Upper lobe of left lung (tissue), 6 donors: ENCODE measurements around the gene SORBS1. TPM values are rescaled to one million over a fixed set of nuclear protein-coding genes. Genes with fewer than 3 reads are reported as not detected.
A peak's percentile ranks its signal among the peaks of the same experiment; 100 is the strongest.

Experiments used
- ATAC-seq, 2 donors: fragments of 200-7000 bp; cut with Tn5 transposase; one replicate each; pipeline ENCODE4 v1.9.1; 2022; ENCODE audit warnings: mild to moderate bottlenecking in 2 of 2, moderate library complexity in 2 of 2; ENCODE audit not compliant: low FRiP score in 2 of 2
- DNase-seq, 2 donors: peaks; one replicate each; pipeline ENCODE4 v3.0.0-alpha.2; 2019 to 2020
- H3K27ac ChIP-seq, 4 donors: fragments of 200-600 bp; sonication (generic); one replicate each; pipeline ENCODE4 v1.5.1; 2016 to 2019
- H3K27me3 ChIP-seq, 4 donors: fragments of 200-600 bp; sonication (generic); one replicate each; pipeline ENCODE4 v1.5.1; 2017 to 2019
- H3K36me3 ChIP-seq, 4 donors: fragments of 200-600 bp; sonication (generic); one replicate each; pipeline ENCODE4 v1.5.1; 2016 to 2019
- H3K4me1 ChIP-seq, 4 donors: fragments of 200-600 bp; sonication (generic); one replicate each; pipeline ENCODE4 v1.5.1; 2018 to 2019
- H3K4me3 ChIP-seq, 4 donors: fragments of 200-600 bp; sonication (generic); one replicate each; pipeline ENCODE4 v1.5.1; 2017 to 2019; ENCODE audit warnings: mild to moderate bottlenecking in 2 of 4, moderate library complexity in 1 of 4
- H3K9me3 ChIP-seq, 4 donors: fragments of 200-600 bp; sonication (generic); one replicate each; pipeline ENCODE4 v1.5.1; 2018 to 2019
- CTCF ChIP-seq, 6 experiments: fragments of 450-650 bp in 4 of 6; fragments of 200-600 bp in 2 of 6; sonication (generic) in 2 of 6; IDR thresholded peaks; one replicate each; pipeline ENCODE4 v1.5.1; 2016 to 2019; ENCODE audit warnings: antibody characterized with exemption in 6 of 6
- EP300 ChIP-seq, 4 donors: sonication (generic); formaldehyde crosslinking; IDR thresholded peaks; one replicate each; pipeline ENCODE4 v1.5.1; 2017; ENCODE audit warnings: antibody characterized with exemption in 4 of 4, control low read depth in 2 of 4
- POLR2A ChIP-seq, 4 donors: fragments of 450-650 bp; IDR thresholded peaks; one replicate each; pipeline ENCODE4 v1.5.1; 2016 to 2017; ENCODE audit warnings: antibody characterized with exemption in 4 of 4, mild to moderate bottlenecking in 2 of 4
- POLR2AphosphoS5 ChIP-seq, 2 donors: sonication (generic); formaldehyde crosslinking; IDR thresholded peaks; one replicate each; pipeline ENCODE4 v1.5.1; 2017; ENCODE audit warnings: antibody characterized with exemption in 2 of 2
- WGBS, 2 donors: methylation state at CpG; one replicate each; pipeline ENCODE4 v1.1.5; 2017 to 2018; 5-methylcytosine and 5-hydroxymethylcytosine counted together
- total RNA-seq, 6 donors: library from RNA; depleted of rRNA in 4 of 6; stranded (reverse); fragments of >200 nt in 4 of 6; gene quantifications; one replicate each; pipeline versions ENCODE4 v1.1.0 to v1.2.1, GENCODE V29; 2016 to 2021
- donor health status: DM: no; HTN: no; CAD: no; lungs with moderate emphysema.
- donor health status: DM: no; HTN: yes; CAD: no; lungs with severe emphysema.

The SORBS1 gene
- total RNA-seq, 6 donors from 2014 or later, result 45.8 to 116 (median 71.7) TPM

GRCh38 chr10:95305606-95306317 lies 255.4 kb downstream of the SORBS1 start:
- 43 to 56% methylated on average over 10 of the region's 10 CpGs for WGBS, 2 donors
- peak in 1 of 2 donors; percentile 37 for DNase-seq
- Histone ChIP-seq H3K4me1 (peaks cover 16 to 30% (median 26%) of the 10 kb centered on the region in 4 donors), H3K9me3 (no peaks in the 10 kb centered on the region), H3K4me3 (no peak overlapping the region), H3K27me3 (no peaks in the 10 kb centered on the region), H3K27ac (peak overlapping the region in 2 of 4 donors; percentile 7 to 38), H3K36me3 (no peaks in the 10 kb centered on the region)
- no peak for ATAC-seq
- TF ChIP-seq EP300 (IDR thresholded peaks at IDR 0.05) (no peak), POLR2AphosphoS5 (IDR thresholded peaks at IDR 0.05) (no peak), POLR2A (IDR thresholded peaks at IDR 0.05) (no peak), CTCF (IDR thresholded peaks at IDR 0.05) (no peak)

- Histone ChIP-seq H3K27me3 (no peaks in the 10 kb centered on the region), H3K4me1 (peaks cover 13 to 27% (median 23%) of the 10 kb centered on the region in 4 donors), H3K27ac (no peak overlapping the region), H3K4me3 (no peak overlapping the region), H3K36me3 (no peaks in the 10 kb centered on the region), H3K9me3 (no peaks in the 10 kb centered on the region)
- WGBS, 2 donors, result 80 to 84% methylated on average over 2 of the region's 2 CpGs
- TF ChIP-seq POLR2A (IDR thresholded peaks at IDR 0.05) (no peak), POLR2AphosphoS5 (IDR thresholded peaks at IDR 0.05) (no peak), EP300 (IDR thresholded peaks at IDR 0.05) (no peak), CTCF (IDR thresholded peaks at IDR 0.05) (no peak)
- ATAC-seq (no peak), DNase-seq (no peak)
Observed at GRCh38 chr10:95304976-95305375, 256.2 kb downstream of the SORBS1 start.

GRCh38 chr10:95304463-95304862 lies 256.7 kb downstream of the SORBS1 start:
- 77 to 84% methylated on average over 4 of the region's 4 CpGs for WGBS, 2 donors

GRCh38 chr10:95303950-95304349 lies 257.2 kb downstream of the SORBS1 start:
- WGBS, 2 donors, result 95 to 100% methylated on average over 1 of the region's 1 CpG
- no peaks in the 10 kb centered on the region for H3K27me3 ChIP-seq
- no peaks in the 10 kb centered on the region for H3K36me3 ChIP-seq
- TF ChIP-seq POLR2AphosphoS5 (IDR thresholded peaks at IDR 0.05), result no peak
- no peak for TF ChIP-seq CTCF (IDR thresholded peaks at IDR 0.05)
- TF ChIP-seq EP300 (IDR thresholded peaks at IDR 0.05), result no peak
- no peak for TF ChIP-seq POLR2A (IDR thresholded peaks at IDR 0.05)
- no peak for ATAC-seq
- H3K4me3 ChIP-seq, result no peak overlapping the region
- no peak overlapping the region for H3K27ac ChIP-seq
- no peak for DNase-seq
- peaks cover 10 to 16% (median 15%) of the 10 kb centered on the region in 4 donors for H3K4me1 ChIP-seq
- no peaks in the 10 kb centered on the region for H3K9me3 ChIP-seq

More at GRCh38 chr10:95304463-95304862, 256.7 kb downstream of the SORBS1 start:
- Histone ChIP-seq H3K4me3 (no peak overlapping the region), H3K9me3 (no peaks in the 10 kb centered on the region), H3K27me3 (no peaks in the 10 kb centered on the region), H3K36me3 (no peaks in the 10 kb centered on the region), H3K4me1 (peaks cover 10 to 21% (median 20%) of the 10 kb centered on the region in 4 donors), H3K27ac (no peak overlapping the region)
- TF ChIP-seq POLR2A (IDR thresholded peaks at IDR 0.05) (no peak), CTCF (IDR thresholded peaks at IDR 0.05) (no peak), EP300 (IDR thresholded peaks at IDR 0.05) (no peak)
- no peak for ATAC-seq
- DNase-seq, result no peak

DNA sequence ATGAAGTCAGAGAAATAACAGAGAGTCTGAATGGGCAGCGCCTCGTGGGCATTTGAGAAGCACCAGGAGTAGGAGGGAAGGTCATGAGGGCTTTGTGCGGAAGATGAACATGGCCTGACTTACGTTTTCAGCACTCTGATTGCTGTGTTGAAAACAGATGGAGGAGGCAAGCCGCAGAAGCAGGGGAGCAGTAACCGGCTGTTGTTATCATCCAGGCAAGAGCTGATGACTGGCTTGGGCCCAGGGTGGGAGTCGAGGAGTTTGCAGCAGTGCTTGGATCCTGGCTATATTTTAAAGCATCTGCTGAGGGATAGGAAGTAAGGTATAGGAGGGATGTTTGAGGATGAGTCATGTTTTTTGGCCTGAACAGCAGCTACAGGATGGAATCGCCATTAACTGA lies 257.6 kb downstream of the SORBS1 start:
- DNase-seq (no peak), ATAC-seq (no peak)
- no peaks in the 10 kb centered on the region for H3K27me3 ChIP-seq
- 87 to 88% methylated on average over 8 of the region's 8 CpGs for WGBS, 2 donors
- H3K9me3 ChIP-seq, result no peaks in the 10 kb centered on the region
- H3K27ac ChIP-seq, result no peak overlapping the region
- H3K4me3 ChIP-seq, result no peak overlapping the region
- TF ChIP-seq EP300 (IDR thresholded peaks at IDR 0.05) (no peak), POLR2AphosphoS5 (IDR thresholded peaks at IDR 0.05) (no peak), POLR2A (IDR thresholded peaks at IDR 0.05) (no peak), CTCF (IDR thresholded peaks at IDR 0.05) (no peak)
- no peaks in the 10 kb centered on the region for H3K36me3 ChIP-seq
- H3K4me1 ChIP-seq, result peaks cover 9 to 14% (median 11%) of the 10 kb centered on the region in 4 donors
